Activated effector memory CD4-positive, alpha-beta T cell treated with Interleukin-2 at 50 U/mL for 16 hours (primary cell): ENCODE measurements around the gene LIF.
"Not testable (repeated sequence)": the region's sequence is repeated elsewhere in the genome, so short reads cannot be mapped to it uniquely, and the experiment has no call there.

Experiments used
- DNase-seq: peaks from one replicate; pipeline ENCODE4 v3.0.0-alpha.2; 2020

LIF gene

DNA sequence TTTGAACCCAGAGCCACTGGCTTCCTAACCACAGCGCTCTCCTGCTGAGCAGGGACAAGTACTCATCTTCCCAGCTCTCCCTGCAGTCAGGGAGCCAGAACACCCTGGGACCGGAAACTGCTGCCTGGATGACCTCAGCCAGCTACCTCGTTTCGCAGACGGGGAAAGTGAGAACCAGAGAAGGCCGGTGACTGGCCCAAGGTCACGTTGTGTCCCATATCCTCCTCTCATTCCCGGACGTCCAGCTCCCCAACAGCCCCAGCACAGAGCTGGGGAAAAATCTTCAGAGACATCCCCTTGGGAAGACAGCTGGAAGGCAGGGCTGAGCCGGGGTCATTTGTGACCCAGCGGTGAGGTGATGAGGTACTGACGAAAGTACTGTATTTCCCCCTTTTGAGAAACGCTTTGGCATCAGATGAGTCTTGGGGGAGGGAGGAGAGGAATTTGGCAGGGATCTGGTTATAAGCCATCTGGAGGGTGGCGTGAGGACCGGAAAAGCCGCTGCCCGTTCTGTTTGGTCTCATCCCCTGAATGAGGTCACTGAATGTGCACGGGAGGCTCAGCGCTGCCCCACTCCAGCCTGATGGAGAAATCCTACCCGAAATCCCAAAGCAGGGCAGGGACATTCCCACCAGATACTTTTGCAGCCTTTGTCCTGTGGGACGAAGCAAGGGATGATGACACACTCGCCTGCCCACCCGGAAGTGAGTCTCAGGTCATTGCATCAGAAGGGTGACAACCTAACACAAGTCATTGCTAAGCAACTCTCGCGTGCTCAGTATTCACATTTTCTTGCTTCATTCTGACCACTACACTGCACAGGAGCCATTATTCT, 41.1 kb downstream of the LIF start:
- DNase-seq: no peak

GRCh38 chr22:30204742-30205111, 41.8 kb downstream of the LIF start:
- no peak for DNase-seq

DNA sequence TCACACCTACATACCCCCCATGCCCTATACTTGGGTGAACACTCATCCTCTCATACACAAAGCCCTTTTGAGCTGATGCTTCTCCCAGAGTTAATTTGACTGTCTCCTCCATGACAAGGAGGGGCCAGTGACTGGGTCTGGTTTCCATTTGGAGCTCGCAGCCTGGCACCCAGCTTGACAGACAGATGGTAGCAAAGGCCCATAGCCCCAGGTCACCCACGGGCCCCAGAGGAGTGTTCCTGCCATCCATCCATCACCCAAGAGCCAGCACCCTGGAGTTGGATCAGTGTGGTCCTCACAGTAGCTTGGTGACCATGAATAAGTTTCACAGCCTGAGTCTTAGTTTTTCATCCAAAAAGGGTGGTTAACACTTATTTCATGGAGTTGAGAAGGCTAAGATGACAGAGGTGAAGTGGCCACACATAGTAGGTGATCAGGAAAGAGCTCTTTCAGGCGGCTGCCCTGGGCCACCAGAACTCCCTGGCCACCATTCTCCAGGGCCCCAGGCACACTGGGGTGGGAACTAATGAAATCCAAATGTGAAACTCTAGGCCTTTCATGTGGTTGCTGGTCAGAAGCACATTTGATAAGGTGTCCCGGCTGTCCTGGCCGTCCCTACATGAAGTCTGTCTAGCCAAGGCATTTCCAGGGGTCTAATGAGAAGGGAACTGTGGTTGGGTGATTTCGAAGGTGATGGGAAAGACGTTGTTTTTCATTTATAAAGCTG, 42.4 kb downstream of the LIF start:
- no peak for DNase-seq

DNA sequence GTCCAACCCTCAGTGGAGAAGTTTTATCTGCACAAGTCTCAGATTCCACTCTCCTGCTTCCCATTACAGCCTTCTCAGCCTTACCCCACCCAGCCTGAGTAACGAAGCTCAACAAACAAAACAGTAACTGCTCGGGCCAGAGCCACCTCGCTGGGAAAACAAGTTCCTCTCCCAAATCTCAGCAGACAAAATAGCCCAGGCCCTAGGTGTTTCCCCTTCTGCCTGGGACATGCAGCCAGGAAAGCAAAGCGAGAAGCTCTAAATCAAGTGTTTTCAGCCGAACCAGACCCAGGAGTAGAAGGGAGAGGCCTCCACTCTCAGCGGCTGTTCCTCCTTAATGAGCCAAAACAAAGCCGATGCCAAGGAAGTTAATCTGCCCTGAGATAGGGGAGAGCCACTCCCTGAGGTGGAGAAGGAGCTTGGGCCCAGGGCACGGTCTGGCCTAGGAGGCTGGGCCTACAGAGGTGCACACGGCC, 44.0 kb downstream of the LIF start:
- DNase-seq: no peak

- no peak for DNase-seq
Measured at GRCh38 chr22:30201945-30202344, 44.6 kb downstream of the LIF start.

DNA sequence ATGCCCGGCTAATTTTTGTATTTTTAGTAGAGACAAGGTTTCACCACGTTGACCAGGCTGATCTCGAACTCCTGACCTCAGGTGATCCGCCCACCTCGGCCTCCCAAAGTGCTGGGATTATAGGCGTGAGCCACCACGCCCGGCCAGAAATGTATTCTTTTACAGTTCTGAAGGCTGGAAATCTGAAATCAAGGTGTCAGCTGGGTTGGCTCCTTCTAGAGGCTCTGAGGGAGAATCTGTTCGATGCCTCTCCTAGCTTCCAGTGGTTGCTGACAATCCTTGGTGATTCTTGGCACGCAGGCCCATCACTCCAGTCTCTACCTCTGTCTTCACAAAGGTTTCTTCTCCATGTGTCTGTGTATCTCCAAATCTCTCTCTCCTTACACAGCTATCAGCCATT, 45.7 kb downstream of the LIF start:
- not testable (repeated sequence) for DNase-seq

DNA sequence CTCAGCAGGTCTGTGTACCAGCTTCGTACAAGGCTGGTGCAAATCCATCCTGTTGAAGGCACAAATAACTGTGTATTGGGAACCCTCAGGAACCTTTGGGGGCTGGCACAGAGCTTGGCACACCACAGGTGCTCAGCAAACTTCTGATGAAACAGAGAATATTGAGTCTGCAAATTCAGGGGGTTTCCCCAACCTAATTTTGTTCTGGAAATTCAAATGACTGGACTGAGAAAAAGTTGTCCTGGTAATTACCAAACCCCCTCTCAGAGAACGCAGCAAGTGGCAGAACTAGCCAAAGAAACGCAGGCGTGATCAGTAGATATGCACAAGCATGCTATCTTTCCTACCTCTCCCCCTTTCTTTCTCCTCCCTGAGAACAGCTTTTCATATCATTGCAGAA, 47.6 kb downstream of the LIF start:
- no peak for DNase-seq

- DNase-seq: no peak
Measured at GRCh38 chr22:30198152-30198825, 48.3 kb downstream of the LIF start.

DNA sequence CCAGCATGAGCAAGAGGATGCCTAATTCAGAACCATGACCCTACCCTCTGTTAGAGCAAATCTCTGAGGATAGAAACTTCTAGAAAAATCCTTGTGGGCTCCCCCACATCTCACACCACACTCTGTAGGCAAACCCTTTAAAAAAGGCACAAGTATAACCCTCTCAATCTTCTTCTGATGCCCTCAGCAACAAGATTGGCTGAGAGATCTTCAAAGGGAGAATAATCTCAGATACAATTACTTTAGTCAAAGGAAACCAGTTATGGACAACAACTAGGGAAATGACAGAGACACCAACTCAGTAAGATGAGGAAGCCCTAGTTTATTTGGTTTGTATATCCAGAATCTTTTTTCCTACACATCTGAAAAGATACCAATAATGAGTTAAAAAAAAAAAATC, 49.2 kb downstream of the LIF start:
- DNase-seq: no peak

DNA sequence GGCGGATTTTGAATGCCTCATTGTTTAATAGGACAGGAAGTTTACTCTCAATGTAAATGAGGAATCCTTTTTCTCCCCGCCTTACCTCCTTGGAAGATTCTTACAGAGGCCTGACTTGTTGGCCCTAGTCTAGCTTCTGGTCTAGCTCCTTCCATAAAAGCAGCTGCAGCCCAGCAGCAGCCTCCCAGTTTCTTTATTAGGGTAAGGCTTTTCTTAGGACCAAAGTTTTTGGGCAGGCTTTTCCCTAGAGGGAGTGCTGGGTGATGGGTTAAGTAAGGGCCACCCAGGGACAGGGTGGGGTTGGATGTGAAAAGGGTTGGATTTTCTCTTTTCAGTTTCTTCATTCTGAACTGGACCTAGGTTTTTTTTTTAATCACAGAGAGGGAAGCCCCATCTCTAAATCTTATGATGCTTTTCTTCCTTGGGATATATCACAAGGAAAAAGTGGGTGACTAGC, 49.7 kb downstream of the LIF start:
- no peak for DNase-seq

DNA sequence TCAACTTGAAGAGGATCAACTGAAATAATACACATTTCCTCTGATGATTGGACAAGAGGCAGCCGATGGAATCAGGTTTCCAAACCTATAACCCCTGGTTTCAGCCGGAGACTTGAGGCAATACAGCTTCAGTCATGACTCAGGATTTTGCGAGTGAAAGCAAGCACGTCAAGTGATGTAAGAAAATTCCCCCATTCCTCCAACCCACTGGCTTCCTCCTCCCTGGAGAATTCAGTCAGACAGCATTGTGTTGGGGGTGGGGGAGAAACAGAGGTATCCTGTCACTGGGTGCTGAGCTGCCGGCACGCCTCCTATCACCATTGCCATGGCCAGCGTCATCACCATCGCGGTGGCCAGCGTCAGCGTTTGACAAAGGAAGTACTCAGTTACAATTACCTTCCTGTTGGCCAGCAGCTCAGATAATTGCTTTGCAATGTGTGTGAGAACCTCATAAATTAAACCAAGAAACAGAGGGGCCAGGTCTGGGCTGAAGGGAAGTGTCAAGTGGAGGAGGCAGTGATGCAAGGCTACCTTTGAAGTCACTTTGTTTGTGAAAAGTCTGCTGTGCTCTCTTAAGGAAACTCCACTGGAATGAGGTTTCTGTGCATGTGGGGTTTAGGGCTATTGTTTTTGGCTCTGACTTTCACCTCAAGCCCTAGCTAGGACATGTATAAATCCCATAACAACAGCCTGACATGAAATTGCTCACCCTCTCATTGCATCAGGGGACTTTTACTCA, 50.2 kb downstream of the LIF start:
- peak; percentile 16 for DNase-seq

GRCh38 chr22:30195245-30196140, 51.1 kb downstream of the LIF start:
- no peak for DNase-seq

DNA sequence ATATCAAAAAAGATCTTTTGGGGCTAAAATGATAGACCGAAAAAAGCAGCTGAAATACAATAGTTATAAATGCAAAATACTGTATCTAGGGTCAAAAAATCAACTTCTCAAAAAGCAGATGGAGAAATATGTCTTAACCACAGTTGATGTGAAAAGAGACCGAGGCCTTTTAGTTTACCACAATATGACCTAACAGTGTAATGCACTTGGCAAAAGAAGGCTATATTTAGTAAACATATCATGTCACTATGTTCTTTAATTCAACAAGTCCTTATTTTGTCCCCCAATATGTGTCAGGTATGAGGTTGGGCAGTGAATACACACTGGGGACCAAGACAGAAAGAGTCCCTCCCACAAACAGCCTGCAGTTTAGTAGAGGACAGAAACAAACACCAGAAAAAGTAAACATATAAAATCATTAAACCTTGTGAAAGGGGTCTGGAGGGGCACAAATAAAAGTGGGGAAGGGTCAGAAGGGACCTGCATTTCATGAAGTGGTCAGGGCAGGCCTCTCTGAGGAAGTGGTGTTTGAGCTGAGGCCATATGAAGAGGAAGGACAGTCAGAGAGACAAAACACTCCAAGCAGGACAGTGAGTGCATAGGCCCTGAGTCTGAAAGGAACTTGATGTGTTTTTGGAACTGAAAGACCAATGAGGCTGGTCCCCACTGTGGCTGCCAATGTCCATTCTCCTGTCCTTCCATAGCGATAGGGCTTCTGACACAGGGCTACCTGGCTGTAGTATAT, 53.4 kb downstream of the LIF start:
- no peak for DNase-seq

GRCh38 chr22:30192427-30192826, 54.1 kb downstream of the LIF start:
- no peak for DNase-seq

- no peak for DNase-seq
Measured at GRCh38 chr22:30191040-30191701, 55.4 kb downstream of the LIF start.

DNA sequence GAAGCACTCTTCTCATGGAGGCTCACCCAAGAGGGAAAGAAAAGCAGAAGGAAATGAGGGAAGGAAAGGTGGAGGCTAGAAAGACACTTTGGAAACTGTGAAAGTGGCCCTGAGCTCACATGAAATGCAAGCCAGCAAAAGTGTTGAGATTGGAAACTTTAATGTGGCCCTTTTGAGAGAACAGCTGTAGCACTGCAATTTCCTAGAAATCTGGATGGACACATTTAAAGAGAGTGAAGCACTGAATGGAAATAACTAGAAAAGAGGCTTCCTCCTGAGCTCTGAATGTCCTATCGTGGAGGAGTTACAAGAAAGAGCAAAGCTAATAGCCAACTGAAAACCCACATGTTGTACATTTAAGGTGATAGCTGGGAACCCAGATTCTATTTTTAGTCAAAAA, 56.0 kb downstream of the LIF start:
- DNase-seq: no peak
